HG03565 (cell line): ENCODE measurements around the gene KIF1B.
"Not testable (repeated sequence)": the region's sequence is repeated elsewhere in the genome, so short reads cannot be mapped to it uniquely, and the experiment has no call there.

Experiments
- ATAC-seq: cut with Tn5 transposase; IDR thresholded peaks from one replicate; pipeline ENCODE4 v1.9.1; 2021; ENCODE audit warnings: mild to moderate bottlenecking, moderate library complexity; ENCODE audit not compliant: unreplicated experiment

The KIF1B gene

DNA sequence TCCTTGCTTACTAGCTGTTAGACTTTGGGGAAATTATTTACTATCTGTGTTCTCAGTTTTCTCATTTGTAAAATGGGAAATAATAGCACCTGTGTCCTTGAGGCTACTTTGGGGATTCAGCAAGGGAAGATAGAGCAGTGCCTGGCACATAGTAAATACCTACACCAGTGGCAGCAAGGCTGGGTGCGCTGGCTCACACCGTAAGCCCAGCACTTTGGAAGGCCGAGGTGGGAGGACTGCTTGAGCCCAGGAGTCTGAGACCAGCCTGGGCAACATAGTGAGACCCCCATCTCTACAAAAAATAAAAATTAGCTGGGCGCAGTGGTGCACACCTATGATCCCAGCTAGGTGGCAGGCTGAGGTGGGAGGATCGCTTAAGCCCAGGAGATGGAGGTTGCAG is 211.3 kb downstream of the KIF1B start:
- no peak for ATAC-seq

GRCh38 chr1:10424034-10424433 is 213.7 kb downstream of the KIF1B start:
- ATAC-seq: no peak

DNA sequence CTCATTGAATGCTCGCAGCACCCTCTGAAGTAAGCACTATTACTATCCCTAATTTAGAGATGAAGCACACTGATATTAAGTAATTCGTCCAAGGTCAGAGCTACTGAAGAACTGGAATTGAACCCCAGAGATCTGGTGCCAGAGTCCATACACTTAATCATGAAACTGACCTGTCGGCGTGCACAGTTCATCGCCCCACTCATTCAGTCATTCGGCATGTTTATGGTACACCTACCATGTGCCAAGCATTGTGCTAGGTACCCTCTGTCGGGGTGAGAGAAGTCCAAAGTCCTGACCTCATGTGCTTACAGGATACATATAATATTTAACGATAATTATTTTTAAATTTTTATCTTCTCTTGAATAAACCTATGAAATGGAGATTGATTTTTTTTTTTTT is 214.3 kb downstream of the KIF1B start:
- ATAC-seq: no peak

DNA sequence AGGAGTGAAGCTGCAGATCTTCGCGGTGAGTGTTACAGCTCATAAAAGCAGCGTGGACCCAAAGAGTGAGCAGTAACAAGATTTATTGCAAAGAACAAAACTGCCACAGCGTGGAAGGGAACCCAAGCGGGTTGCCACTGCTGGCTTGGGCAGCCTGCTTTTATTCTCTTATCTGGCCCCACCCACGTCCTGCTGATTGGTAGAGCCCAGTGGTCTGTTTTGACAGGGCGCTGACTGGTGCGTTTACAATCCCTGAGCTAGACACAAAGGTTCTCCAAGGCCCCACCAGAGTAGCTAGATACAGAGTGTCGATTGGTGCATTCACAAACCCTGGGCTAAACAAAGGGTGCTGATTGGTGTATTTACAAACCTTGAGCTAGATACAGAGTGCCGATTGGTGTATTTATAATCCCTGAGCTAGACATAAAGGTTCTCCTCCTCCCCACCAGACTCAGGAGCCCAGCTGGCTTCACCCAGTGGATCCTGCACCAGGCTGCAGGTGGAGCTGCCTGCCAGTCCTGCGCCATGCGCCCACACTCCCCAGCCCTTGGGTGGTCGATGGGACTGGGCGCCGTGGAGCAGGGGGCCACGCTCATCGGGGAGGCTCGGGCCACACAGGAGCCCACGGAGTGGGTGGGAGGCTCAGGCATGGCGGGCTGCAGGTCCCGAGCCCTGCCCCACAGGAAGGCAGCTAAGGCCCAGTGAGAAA is 215.6 kb downstream of the KIF1B start:
- ATAC-seq: not testable (repeated sequence)

GRCh38 chr1:10426535-10426848 is 216.1 kb downstream of the KIF1B start:
- not testable (repeated sequence) for ATAC-seq

DNA sequence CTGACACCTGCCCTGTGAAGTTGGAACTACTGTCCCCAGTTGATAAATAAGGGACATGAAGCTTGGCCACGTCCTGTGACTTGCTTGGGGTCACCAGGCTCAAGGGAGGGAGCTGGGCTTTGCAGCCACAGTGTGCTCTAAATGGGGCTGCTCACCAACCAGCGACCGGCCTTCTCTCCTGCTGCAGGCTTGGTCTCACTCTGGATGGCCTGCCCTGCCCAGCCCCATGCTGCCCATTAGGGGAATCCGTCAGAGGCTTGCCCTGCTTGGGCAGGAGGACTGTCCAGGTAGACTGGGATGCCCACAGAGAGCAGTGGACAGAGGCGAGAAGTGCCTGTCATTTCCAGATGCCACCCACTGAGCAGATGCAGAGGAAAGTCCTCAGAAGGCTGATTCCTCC is 218.6 kb downstream of the KIF1B start:
- ATAC-seq: no peak

GRCh38 chr1:10429868-10430215 is 219.5 kb downstream of the KIF1B start:
- ATAC-seq: peak; percentile 17

DNA sequence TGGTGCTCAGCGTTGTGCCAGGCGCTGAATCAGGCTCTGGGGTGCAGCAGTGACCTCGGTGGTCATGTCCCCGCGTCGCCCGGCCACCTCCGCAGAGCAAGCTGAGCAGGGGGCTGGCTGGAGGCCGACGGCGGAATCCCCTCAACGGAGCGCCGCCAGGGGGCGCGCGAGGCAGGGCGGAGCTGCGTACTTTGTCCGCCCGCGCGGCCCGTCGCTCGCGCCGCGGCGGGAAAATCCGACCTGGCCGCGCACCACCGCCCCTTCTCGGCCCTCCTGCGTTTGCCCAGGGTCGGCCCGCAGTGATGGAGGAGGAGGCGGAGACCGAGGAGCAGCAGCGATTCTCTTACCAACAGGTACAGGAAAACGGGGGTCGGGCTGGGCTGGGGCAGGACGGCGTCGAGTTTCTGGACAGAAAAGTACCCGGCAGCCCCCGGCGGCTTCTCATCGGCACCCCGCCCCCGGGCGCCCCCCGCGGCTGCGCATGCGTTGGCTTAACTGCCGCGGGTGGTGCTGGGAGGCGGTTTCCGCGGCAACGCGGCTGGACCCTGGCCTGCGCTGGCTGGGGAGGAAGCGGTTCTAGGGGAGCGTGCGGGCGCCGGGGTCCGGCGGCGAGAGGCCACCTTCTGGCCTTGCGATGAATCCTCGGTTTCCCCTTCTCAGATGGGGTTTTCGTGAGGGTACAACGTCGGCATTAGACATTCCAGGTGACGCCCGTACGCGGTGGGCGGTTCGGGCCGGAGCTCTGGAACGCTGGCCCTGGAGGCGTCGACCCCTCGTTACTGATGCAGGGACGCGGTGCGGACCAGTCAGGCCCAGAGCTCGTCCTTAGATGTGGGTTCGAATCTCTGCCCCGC is 220.1 kb downstream of the KIF1B start, which contains the start of gene CENPS:
Gene CENPS (plus strand): TSS at position 218 of the 854 bp plus-strand sequence. CDS start 85 bp downstream, at position 303.
- ATAC-seq: peak; percentile 55
